Stimulated activated CD4-positive, alpha-beta T cell treated with anti-CD3 and anti-CD28 coated beads, TNF-alpha, amount 100 ng/mL, for 48 hours (primary cell): ENCODE data around the gene PDGFB.

Experiments used
- DNase-seq, 3 donors: peaks; one replicate each; pipeline ENCODE4 v3.0.0-alpha.2; 2020; ENCODE audit warnings: low read depth in 3 of 3

The PDGFB gene

DNA sequence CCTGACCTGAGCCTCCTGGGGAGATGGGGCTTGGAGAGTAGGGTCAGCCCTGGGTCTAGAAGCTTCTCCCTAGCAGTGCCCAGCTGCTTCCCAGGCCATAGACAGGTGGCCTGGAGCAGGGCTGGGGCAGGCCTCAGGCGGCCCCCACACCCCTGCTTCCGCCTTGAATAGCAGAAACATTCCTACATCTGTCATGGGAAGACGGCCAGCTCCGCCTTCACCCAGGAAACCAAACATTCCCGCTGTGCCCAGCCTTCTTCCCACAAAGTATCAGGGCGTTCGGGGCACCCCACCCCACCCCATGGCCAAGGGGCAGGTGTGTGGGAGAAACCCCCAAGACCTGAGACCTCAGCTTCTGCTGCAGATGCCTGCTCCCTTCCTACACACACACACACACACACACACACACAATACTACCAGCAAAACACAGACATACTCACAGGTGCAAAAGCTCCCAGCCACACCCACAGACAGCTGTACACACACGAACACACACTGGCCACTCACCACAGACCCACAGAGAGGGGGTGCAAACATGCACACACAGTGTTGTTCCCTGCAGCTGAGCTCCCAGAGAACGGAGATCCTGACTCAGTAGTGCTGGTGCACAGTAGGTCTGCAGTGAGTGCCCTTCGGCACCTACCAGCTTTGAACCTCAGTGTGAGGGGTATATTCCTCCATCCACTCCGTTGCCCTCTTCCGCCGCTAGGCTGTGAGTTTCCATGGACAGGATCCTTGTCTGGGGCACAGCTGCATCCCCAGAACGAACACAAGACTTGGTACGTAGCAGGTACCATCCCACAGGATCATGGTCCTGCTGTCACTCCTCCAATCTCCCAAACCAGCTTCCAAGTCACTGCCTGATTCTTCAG is 37.4 kb downstream of the PDGFB start:
- no peak for DNase-seq

DNA sequence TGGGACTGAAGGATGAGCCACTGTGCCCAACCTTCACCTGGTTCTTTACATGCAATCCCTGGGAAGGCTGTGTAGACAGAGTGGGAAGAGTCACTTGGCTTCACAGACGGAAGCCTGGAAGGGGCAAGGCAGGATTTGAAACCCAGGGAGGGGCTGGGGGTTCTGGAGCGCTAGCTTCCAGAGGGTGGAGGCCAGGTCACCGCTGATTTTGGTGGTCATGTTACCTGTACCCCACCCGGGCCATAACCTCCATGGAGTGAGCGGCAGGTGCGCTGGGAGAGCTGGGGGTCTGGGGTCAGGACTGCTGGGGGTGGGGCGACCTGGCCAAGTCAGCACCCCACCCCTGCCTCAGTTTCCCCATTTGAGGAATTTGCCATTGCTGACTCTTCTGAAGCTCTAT is 38.3 kb downstream of the PDGFB start:
- no peak for DNase-seq

DNA sequence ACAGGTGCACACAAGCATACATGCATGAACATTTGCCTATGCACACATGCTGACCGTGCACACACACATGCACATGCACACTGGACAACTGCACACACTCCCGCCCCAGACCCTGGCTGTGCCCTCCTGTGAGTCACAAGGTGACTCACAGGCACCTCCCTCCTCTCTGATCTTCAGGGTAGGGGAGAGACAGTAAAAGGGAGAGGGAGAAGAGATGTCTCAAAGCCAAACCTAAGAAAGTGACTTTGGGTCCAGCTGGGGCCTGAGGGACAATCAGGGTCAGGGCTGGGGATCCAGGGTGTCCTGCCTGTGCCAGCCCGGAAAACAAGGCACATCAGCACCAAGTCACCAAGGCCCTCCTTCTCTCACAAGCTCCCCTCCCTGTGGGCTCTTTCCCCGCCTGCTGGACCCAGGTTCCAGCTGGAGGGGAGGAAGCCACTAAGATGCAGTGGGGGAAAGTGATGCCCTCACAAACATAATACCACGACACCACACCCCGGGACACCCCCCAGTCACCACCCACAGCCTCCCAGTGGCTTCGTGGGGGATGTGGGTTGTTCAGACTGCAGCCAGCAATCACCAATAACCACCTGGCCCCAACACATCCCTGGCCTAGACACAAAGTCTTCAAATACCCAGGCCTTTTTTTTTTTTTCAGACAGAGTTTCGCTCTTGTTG is 39.3 kb downstream of the PDGFB start:
- DNase-seq = no peak

DNA sequence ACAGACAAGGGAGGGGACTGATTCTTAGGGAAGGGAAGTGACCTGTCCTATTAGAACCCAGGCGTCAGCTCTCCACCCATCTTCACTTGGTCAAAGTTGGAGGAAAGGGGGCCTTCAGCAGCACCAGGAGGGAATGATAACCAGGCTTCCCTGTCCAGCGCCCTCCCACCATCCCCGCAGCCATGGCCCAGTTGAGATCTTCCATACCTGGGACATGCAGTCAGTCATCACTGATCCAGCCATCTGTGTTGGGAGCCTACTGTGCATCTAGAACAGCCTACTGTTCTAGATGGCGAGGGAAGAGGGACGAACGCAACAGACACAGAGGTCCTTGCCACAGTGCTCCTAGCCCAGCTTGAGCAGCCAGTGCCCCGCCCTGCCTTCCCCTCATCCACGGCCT is 40.6 kb downstream of the PDGFB start:
- no peak for DNase-seq

DNA sequence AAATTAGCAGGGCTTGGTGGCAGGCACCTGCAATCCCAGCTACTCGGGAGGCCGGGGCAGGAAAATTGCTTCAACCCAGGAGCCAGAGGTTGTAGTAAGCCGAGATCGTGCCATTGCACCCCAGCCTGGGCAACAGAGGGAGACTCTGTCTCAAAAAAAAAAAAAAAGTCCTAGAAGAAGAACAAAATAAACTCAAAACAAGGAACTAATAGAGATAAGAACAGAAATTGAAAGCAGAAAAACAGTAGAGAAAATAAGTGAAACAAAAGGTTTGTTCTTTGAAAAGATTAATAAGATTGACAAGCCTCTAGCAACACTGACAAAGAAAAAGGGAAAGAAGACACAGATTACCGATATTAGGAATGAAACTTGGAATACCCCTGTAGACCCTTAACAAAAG is 47.2 kb downstream of the PDGFB start:
- no peak for DNase-seq

DNA sequence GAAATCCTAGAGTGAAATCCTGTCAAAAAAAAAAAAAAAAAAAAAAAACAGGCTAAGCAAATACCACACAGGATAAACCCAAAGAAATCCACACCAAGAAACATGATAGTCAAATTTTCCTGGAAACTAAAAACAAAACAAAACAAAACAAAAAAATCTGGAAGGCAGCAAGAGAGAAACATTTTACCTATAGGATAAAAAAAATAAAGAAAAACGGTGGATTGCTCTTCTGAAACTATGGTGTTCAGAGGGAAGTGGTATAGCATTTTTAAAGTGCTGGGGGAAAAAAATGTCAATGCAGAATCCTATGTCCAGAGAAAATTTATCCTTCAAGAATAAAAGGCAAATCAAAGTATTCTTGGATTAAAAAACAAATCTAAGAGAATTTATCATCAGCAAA is 50.7 kb downstream of the PDGFB start:
- DNase-seq = no peak

DNA sequence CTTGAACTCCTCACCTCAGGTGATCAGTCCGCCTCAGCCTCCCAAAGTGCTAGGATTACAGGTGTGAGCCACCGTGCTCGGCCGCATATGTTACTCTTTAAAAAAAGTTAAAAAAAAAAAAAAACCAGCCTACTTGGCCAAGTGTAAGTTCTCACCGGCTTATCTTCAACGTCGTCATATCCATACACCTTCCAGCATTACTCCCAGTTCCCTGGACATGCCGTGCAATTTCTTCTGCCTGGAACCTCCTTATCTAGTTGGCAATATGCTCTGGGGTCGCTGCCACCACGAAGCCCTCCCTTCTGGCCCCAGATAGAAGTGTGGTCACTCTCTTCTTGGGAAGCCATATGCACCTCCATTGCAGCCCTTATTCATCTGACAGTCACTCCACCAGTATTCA is 56.0 kb downstream of the PDGFB start:
- DNase-seq = no peak

DNA sequence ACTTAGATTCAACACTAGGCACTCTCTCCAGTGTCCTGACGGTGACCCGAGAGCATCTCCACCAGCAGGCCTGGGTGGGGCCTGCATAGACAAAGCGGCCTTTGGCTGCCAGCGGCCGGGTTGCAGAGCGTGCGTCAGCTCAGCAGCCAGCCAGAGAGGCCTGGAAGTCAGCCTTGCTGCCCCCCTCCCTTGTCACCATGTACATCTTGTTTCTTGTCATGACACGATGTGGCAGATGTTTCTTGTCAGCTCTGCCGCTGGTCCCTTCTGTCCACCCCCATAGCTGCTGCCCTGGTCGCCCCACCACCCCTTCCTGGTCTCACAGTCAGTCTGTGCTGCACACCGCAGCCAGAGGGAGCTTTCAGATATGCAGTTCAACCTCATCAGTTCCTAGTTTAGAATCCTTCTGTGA is 59.2 kb downstream of the PDGFB start:
- no peak for DNase-seq

DNA sequence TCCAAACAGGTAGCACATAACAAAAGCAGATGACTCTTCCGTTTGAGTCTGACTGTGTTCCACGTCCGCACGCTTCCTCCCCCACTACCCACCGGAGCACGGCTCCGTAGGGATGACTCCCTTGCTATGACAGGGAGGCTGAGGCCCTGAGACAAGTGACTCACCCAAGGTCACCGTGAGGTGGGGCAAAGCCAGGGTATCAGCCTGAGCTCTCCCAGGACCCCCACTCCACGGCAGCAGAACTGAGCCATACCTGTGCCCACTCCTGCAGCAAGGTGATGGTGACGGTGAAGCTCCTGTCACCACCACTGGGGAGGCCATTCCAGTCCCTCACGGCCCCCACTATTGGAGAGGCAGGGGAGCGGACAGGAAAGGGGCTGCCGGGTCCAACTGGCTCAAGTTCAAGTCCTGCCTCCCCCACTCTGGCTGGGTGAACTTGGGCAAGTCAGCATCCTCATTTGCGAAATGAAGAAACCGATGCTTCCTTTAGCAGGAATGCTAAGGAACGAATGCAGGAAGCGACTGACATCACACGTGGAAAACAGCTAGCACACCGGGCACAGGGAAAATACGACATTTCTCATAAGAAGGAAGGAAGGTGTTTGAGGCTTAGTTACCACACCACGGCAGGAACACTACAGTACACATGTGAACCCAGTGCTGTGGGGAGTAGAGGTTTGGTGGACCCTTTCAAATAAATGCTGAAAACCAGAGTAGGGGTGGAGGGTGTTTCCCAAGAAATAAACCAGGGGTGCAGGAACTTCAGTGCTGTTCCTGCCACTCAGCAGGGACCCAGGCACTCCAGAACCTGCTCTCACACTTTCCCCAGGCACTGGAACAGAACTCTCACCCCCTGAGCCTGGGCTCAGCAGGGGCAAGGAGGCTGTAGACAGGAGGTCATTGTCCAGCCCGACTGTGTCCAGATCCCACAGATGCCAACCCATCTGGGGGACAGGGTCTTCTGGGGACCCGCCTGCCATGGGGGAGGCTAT is 59.9 kb downstream of the PDGFB start:
- DNase-seq = no peak

DNA sequence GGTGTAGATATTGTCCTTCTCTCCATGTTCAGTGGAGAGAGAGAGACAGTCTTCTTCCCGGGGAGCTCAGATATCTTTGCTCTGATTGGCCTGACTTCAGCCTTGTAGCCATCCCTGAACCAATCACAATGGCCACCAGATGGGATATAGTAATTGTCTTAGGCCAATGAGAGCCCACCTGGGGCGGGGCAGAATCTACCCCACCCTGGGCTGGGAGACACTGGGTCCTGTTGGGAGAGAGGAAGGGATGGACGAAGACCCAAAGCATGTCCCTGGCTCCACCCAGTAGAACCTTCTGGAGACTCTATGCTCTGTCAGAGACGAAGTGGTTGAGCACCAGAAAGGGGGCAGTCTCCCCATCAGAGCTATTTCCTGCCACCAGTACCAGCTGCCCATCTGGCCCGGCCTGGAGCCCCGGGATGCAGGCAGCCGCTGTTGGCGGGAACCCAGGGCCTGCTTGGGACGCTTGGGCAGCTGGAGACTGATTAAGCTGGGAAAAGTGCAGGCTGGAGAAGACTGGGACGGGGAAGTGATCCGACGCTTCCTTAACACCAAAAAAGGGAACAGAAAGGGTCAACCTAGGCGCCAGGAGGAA is 60.7 kb downstream of the PDGFB start:
- no peak for DNase-seq

DNA sequence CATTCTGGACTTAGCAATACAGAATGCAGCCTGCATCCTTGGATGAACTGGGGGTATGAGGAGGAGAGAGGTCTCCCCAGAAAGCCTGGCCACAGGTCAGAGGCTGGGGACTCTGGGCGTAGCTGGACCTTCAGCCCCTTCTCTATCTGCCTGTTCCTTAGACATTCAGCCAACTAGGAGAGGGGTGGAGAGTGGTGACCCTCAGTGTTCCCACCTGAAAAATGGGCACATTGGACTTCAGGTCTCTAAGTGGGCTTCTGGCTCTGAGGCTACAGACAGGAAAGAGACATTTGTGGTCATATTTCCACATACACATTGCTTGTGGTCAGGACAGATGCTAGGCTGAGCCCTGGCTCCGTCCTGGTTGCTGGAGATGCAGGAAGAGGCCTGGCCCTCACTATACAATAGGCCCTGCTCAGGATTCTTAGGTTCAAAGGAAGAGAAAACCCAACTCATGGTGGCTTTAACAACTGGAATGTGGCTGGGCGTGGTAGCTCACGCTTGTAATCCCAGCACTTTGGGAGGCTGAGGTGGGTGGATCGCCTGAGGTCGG is 62.2 kb downstream of the PDGFB start:
- no peak for DNase-seq

DNA sequence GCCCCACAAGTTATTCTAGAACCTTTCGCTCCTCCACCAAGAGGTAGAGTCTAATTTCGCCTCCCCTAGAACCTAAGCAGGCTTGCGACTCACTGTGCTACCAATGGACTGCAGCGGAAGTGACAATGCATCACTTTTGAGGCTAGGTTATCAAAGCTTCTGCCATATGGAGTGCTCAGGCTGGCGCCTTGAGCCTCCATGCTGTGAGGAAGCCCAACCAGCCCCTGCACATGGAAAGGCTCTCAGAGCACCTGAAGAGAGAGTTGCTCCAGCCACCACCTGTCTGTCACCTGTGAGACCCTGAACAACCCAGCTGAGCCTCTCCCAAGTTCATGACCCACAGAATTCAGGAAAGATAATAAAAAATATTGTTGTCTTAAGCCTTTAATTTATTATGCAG is 63.0 kb downstream of the PDGFB start:
- no peak for DNase-seq

DNA sequence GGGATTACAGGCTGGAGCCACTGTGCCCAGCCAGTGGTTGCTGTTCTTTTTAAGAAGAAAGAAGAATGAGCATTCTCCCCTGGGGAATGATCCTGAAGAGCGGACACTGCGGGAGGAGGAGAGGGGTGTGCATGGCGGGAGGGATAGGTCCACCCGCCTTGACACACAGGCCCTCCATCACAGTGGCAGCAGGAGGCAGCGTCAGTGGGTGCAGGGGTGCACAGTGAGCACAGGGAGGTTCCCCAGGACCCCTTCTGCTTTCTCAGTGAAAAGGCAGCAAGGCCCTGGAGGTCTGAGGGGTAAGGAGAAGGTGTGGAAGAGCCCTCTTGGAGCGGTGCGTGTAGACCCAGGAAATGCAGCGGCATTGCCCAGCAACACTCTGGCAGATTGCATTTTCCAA is 63.4 kb downstream of the PDGFB start:
- no peak for DNase-seq

DNA sequence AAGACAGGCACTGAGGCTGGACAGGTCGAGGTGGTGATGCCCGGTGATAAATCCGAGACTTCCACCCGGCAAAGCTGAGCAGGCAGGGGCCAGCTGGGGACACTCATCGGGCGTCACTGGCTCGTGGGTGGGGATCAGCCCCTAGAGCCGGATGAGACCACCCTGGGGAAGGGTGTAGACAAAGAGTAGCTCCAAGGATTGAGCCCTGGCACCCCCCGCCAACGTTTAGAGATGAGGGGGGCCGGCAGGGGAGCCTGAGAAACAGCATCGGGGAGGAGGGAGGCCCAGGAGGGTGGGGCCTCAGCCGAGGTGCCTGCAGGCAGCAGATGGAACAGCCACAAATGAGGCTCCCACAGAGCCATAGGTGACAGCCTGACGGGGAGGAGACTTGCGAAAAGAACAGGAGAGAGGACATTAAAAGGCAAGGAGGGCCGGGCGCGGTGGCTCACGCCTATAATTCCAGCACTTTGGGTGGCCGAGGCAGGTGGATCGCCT is 64.9 kb downstream of the PDGFB start:
- no peak for DNase-seq

DNA sequence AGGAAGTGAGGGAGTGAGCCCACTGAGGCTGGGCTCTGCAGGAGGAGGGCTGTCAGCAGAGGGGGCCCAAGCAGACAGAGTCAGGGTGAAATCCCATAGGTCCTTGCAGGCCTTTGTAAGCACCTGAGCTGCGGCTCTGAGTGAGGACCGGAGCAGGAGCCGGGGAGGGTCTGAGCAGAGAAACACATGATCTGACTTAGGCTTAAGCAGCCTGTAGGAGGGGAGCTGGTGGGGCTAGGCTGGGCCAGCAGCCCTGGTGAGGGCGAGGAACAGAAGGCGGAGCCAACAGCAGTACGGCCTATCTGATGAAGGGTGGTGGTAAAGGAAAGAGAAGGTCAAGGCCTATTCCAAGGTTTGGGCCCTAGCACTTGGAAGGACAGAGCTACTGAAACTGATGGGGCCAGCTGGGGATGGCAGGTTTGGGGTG is 65.4 kb downstream of the PDGFB start:
- DNase-seq = no peak

DNA sequence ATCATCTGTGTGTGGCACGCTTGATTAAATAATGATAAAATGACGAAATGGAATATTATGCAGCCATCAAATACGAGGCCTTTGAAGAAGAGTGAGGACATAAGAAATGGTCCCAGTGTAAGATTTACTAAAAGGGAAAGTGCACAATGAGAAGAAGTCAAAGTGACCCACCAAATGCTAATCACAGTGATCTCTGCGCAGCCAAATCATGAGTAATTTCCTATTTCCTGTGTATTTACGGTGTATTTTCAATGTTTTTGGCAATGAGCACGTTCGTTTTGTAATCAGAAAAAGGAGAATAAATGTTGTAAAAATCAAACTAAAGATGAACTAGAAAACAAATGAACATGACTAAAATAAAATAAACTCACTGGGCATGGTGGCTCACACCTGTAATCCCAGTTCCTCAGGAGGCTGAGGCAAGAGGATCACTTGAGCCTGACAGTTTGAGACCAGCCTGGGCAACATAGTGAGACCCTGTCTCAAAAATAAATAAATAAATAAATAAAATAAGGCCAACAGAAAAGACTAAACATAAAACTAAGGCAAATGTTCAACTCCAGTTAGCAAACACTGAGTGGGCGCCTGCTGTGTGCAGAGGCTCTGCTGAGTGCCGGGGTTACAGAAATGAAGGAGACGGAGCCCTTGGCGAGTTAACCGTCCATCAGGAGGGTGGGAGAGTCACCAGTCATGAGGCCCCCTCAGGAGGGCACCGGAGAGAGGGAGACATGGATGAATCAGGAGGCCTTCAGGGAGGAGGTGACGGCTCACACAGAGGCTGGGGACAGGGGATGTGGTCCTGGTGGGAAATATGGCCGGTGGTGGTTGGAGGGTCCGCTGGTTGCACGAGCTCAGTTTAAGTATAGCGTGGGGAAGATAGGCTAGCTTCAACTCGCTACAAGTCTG is 66.3 kb downstream of the PDGFB start:
- no peak for DNase-seq

DNA sequence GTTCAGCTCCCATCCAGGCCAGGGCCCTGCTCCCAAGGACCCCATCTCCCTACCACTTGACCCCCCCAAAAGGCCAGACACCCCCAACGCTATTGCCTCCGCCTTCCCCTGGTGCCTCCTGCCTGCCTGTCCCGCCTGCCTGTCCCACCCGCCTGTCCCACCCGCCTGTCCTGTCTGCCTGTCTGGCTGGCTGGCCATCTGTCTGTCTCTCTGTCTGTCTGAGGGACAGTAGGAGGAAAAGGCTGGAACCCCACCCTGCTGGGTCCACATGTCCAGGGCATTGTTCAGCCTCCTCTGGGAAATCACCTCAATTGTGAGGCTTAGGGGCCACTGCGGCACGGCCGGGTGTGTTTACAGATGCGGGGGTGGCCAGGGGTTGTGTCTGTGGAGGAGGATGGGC is 67.0 kb downstream of the PDGFB start:
- no peak for DNase-seq

DNA sequence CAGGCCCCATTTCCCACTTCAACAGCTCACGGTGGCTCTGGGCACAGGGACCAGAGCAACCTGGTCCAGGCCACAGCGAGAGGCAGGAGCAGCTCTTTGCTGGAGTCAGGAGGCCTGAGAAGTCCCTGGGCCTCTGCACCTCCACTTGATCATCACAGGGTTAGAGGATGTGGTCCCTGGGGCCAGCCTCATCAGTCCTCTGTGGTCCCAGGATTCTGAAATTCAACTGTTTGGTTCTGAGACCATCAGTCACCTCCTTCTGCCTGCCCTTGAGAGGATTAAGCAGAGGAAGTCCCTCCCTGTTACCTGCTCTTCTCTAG is 67.4 kb downstream of the PDGFB start:
- no peak for DNase-seq

DNA sequence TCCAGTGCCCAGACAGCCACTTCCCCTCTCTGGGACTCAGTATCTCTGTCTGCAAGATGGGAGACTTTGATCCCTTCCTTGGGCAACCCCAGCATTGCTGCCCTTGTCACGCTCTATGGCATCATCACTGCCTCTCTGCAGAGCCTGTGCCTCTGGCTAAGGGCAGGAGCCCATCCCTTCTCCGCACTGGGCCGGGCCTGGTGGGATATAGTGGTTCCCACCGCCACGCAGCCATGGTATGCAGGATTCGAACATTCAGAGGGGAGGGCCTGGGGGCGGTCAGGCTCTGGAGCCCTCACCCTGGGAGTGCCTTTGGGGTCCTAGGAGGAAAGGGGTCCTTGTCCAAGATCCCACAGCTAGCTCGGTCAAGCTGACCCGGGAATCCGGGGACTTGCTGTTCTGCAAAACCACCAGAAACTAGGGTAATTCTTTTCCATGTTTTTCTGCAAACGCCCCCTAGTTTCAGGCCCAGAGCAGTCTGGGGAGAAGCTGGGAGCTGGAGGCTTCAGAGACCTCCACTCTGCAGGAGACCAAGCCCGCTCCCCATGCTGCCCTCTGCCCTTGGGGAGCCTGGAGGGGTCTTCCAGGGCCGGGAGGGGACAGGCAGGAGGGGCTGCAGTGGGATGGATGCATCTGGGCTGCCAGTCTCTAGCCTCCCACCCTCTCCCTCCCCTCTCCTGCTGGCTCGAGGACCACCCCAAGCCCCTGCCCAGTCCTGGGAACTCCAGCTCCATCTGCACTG is 67.9 kb downstream of the PDGFB start:
- DNase-seq = no peak
